Stimulated activated CD8-positive, alpha-beta memory T cell treated with anti-CD3 and anti-CD28 coated beads, Interleukin-7, amount 100 ng/mL, for 24 hours (primary cell): ENCODE results near the gene RNU4-1.
"Not testable (repeated sequence)": the region's sequence is repeated elsewhere in the genome, so short reads cannot be mapped to it uniquely, and the experiment has no call there.

Experiments used
- DNase-seq: peaks from one replicate; pipeline ENCODE4 v3.0.0-alpha.2; 2020; ENCODE audit warnings: low read depth

The RNU4-1 gene

GRCh38 chr12:120292661-120293531 lies at the start of gene RNU4-1:
RNU4-1 (minus strand) TSS chr12:120293237.
- peak; percentile 43 for DNase-seq

GRCh38 chr12:120342175-120343038 lies 49.4 kb upstream of the RNU4-1 start:
- no peak for DNase-seq

- DNase-seq = no peak
Measured at GRCh38 chr12:120339256-120339655, 46.2 kb upstream of the RNU4-1 start.

- no peak for DNase-seq
Measured at GRCh38 chr12:120337730-120338129, 44.7 kb upstream of the RNU4-1 start.

GRCh38 chr12:120336392-120336791 lies 43.4 kb upstream of the RNU4-1 start:
- not testable (repeated sequence) for DNase-seq

GRCh38 chr12:120335447-120335846 lies 42.4 kb upstream of the RNU4-1 start:
- not testable (repeated sequence) for DNase-seq

GRCh38 chr12:120332523-120332922 lies 39.5 kb upstream of the RNU4-1 start:
- DNase-seq = no peak

- no peak for DNase-seq
Measured at GRCh38 chr12:120332041-120332440, 39.0 kb upstream of the RNU4-1 start.

- no peak for DNase-seq
Measured at GRCh38 chr12:120331390-120331789, 38.4 kb upstream of the RNU4-1 start.

GRCh38 chr12:120328228-120328627 lies 35.2 kb upstream of the RNU4-1 start:
- no peak for DNase-seq

GRCh38 chr12:120327593-120327992 lies 34.6 kb upstream of the RNU4-1 start, which contains the start of gene PLA2G1B:
PLA2G1B (minus strand) TSS chr12:120327779; CDS start chr12:120327753, 26 bp downstream.
- DNase-seq = no peak

GRCh38 chr12:120324841-120325417 lies 31.9 kb upstream of the RNU4-1 start:
- DNase-seq = no peak

- DNase-seq = no peak
Measured at GRCh38 chr12:120323772-120324171, 30.7 kb upstream of the RNU4-1 start.

GRCh38 chr12:120321382-120322202 lies 28.6 kb upstream of the RNU4-1 start:
- no peak for DNase-seq

- DNase-seq = peak; percentile 100
Measured at GRCh38 chr12:120317224-120318105, 24.4 kb upstream of the RNU4-1 start.

GRCh38 chr12:120316798-120317223 lies 23.8 kb upstream of the RNU4-1 start:
- DNase-seq = no peak

GRCh38 chr12:120314220-120314619 lies 21.2 kb upstream of the RNU4-1 start:
- DNase-seq = no peak

GRCh38 chr12:120301962-120302815 lies 9.2 kb upstream of the RNU4-1 start, which contains the start of gene SIRT4:
SIRT4 (plus strand) TSS chr12:120302321; CDS start chr12:120303562, 1,241 bp downstream.
- peak; percentile 78 for DNase-seq

- no peak for DNase-seq
Measured at GRCh38 chr12:120292411-120292660, 701 bp downstream of the RNU4-1 start.
